IPS-18c (cell line): ENCODE results near the gene FKBP10.

Source experiments
- H3K4me3 ChIP-seq: 2 replicates; pipeline ENCODE4 v1.7.0; 2013; ENCODE audit warnings: low read depth, mild to moderate bottlenecking, low read length, moderate library complexity; ENCODE audit not compliant: insufficient read depth
- H3K9me3 ChIP-seq: one replicate; pipeline ENCODE4 v1.6.1; 2013; ENCODE audit warnings: mild to moderate bottlenecking, low read length, moderate library complexity; ENCODE audit not compliant: control insufficient read depth, insufficient read depth

FKBP10 gene

GRCh38 chr17:41800601-41801373, 12.0 kb upstream of the FKBP10 start:
- Histone ChIP-seq H3K9me3 (peaks cover 2% of the 10 kb centered on the region), H3K4me3 (peak overlapping the region; percentile 34)

GRCh38 chr17:41801374-41802271, 11.2 kb upstream of the FKBP10 start:
- H3K4me3 ChIP-seq: peak overlapping the region; percentile 34

GRCh38 chr17:41803049-41804020, 9.5 kb upstream of the FKBP10 start:
- H3K9me3 ChIP-seq: no peaks in the 10 kb centered on the region
- H3K4me3 ChIP-seq: no peak overlapping the region

More at GRCh38 chr17:41801374-41802271, 11.2 kb upstream of the FKBP10 start:
- no peaks in the 10 kb centered on the region for H3K9me3 ChIP-seq

GRCh38 chr17:41806685-41807445, 5.9 kb upstream of the FKBP10 start:
- H3K4me3 ChIP-seq: no peak overlapping the region
- peaks cover 2% of the 10 kb centered on the region for H3K9me3 ChIP-seq

- Histone ChIP-seq H3K9me3 (peaks cover 2% of the 10 kb centered on the region), H3K4me3 (peak overlapping the region; percentile 96)
These were observed 1.9 kb upstream of the FKBP10 start for GRCh38 chr17:41810659-41811548.

- peak within 1 kb of the TSS; percentile 96 for H3K4me3 ChIP-seq
- H3K9me3 ChIP-seq: peaks cover 2% of the 10 kb centered on the region
These were observed 1.0 kb upstream of the FKBP10 start, which contains the start of gene P3H4 for GRCh38 chr17:41811549-41812380. TSS of gene P3H4 (minus strand) at chr17:41811949. CDS start at chr17:41811915, 34 bp downstream.

- Histone ChIP-seq H3K9me3 (peaks cover 4% of the 10 kb centered on the region), H3K4me3 (peak overlapping the region; percentile 96)
These were observed 412 bp downstream of the FKBP10 start for GRCh38 chr17:41813152-41813680.

- Histone ChIP-seq H3K9me3 (peaks cover 2% of the 10 kb centered on the region), H3K4me3 (peak overlapping the region; percentile 96)
These were observed 908 bp downstream of the FKBP10 start for GRCh38 chr17:41813699-41814124.

GRCh38 chr17:41814195-41814594, 1.4 kb downstream of the FKBP10 start:
- Histone ChIP-seq H3K9me3 (peaks cover 2% of the 10 kb centered on the region), H3K4me3 (peak overlapping the region; percentile 96)

GRCh38 chr17:41816637-41817320, 4.0 kb downstream of the FKBP10 start:
- H3K4me3 ChIP-seq: no peak overlapping the region
- peaks cover 2% of the 10 kb centered on the region for H3K9me3 ChIP-seq

GRCh38 chr17:41818024-41818423, 5.2 kb downstream of the FKBP10 start:
- Histone ChIP-seq H3K9me3 (peaks cover 2% of the 10 kb centered on the region), H3K4me3 (no peak overlapping the region)

GRCh38 chr17:41821776-41822175, 9.0 kb downstream of the FKBP10 start:
- Histone ChIP-seq H3K9me3 (peaks cover 2% of the 10 kb centered on the region), H3K4me3 (no peak overlapping the region)

- Histone ChIP-seq H3K4me3 (no peak overlapping the region), H3K9me3 (peaks cover 2% of the 10 kb centered on the region)
These were observed 9.7 kb downstream of the FKBP10 start for GRCh38 chr17:41822216-41823140.
